HG02798 (cell line): ENCODE measurements around the gene KANSL1.
"Not testable (repeated sequence)": the region's sequence is repeated elsewhere in the genome, so short reads cannot be mapped to it uniquely, and the experiment has no call there.

Experiments used
- ATAC-seq: cut with Tn5 transposase; IDR thresholded peaks from one replicate; pipeline ENCODE4 v1.9.1; 2021; ENCODE audit warnings: mild to moderate bottlenecking; ENCODE audit not compliant: unreplicated experiment, poor library complexity

Gene KANSL1

DNA sequence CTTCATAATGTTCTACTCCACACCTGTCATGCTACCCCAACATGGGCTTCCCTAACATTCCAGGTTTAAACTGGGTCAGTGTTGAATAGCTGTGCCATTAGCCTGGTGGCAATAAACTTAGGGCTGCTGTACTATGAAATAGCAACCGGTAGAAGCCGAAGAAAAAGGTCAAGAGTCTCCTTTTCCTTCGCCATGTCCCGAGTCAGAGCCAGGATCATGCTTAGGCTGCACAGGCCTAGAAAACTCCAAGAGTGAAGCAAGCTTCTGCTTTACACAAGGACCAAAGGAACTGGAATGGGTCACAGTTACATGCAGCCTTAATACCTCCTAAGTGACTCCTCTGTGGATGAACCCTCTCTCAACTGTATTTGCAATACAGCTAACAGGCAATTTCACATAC lies 105.4 kb downstream of the KANSL1 start:
- not testable (repeated sequence) for ATAC-seq

DNA sequence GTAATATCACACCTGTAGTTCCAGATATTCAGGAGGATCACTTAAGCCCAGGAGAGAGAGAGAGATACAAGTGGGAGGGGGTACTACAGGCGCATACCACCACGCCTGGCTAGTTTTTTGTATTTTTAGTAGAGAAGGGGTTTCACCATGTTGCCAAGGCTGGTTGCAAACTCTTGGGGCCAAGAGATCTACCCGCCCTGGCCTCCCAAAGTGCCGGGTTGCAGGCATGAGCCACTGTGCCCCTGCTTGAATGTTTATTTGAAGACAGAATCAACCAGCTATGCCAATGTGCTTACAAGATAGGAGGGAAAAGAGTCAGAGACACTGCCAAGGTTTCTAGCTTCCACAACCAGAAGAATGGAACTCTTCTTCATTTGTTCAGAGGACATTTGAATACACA lies 106.4 kb downstream of the KANSL1 start:
- no peak for ATAC-seq

DNA sequence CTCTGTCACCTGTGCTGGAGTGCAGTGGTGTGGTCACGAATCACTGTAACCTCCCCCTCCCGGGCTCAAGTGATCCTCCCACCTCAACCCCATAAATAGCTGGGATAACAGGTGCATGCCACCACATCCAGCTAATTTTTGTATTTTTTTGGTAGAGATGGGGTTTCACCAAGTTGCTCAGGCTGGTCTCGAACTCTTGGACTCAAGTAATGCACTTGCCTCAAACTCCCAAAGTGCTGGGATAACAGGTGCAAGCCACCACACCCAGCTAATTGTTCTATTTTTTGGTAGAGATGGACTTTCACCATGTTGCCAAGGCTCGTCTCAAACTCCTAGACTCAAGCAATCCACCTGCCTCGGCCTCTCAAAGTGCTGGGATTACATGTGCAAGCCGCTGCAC lies 107.7 kb downstream of the KANSL1 start:
- no peak for ATAC-seq

DNA sequence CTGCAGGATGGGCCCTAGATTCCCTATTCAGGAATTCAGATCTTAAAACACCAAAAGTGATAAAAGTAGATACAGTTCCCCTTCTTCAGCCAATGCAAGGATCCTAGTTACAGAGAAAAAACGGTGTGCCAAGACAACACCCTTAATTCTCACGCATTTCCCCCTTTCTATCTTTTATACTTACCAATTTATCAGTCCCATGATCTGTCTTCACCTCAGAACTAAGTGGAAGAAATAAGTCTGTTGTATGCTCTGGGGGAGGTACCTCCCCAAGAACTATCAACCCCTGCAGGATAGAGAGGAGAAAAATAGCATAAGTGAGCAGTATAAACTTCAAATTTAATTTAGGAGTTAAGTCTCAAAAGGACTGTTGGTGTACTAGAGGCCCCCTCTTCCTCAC lies 111.0 kb downstream of the KANSL1 start:
- ATAC-seq = no peak

DNA sequence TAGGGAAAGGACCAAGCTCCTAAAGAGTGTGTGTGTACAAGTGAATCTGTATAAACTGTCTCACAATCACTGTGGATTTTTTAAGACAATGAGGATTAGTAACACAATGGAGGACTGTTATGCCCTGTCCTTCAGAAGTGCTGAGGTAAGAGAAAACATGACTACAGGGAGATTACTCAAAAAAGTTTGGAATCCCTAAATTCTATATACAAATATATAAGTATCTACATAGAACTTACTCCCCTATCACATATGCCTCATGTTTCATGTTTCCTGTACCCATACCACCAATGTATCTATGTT lies 112.3 kb downstream of the KANSL1 start:
- ATAC-seq = no peak

DNA sequence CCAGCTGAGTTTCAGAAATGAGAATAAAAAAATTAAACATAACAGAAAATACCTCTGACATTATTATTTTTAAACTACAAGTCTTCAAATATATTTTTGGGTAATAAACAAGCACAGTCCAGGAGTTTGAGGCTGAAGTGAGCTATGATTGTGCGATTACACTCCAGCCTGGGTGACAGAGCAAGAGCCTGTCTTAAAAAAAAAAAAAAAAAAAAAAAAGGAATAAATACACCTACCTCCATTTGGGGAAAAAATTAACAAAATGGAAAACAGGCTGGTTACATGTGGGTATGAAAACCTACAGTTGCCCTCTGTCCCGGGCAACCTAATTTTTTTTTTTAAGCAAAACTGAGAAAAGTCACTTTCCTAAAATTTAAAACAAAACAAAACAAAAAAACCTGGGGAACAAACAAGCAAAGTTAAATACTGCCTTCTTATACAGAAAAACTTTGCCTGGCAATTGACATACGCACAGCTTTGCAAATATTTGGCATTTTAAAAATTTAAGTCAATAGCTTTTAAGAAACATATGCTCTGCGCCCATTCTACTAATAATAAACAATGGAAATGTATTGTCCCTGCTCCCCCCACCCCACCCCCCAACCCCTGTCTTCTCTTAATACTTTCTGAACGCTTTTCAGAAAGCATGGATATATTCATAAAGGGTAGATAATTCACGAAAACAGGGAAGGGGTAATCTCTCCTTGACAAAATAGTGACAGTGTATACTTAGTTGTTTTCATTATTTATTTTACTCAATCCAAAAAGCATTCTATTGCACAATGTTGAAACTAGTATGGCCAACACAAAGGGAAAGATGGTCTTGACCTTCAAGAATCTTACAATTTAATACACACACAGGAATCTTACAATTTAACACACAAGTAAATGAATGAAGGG lies 112.9 kb downstream of the KANSL1 start:
- ATAC-seq = no peak

DNA sequence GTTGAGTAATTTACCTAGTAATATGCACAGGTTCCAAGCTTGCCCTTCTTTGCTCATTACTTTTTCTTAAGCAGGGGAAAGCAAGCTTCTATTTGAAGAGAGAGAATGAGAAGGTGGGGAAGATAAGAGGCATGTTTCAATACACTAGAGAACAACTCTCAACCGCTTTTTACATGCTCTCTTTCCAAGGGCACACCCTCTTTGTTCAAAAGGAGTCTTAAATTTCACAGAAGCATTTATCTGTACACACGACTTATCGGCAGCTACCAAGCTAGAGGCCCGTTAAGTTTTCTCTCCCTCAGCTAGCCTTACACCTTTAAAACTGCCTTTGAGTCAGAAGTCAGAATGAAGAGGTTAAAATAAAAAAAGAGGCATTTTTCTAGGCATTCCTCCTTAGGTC lies 114.6 kb downstream of the KANSL1 start:
- ATAC-seq = no peak

DNA sequence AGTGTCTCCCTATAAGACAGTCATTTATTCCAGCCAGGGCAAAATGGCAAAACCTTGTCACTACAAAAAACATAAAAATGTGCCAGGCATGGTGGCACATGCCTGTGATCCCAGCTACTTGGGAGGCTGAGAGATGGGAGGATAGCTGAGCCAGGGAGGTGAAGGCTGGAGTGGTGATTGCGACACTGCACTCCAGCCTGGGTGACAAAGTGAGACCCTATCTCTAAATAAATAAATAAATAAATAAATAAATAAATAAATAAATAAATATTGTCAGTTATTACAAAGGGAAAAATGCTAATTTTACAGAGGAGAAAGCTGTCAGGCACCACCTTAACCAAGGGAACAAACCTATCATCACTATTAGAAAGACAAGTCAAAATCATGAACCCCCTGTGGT lies 118.7 kb downstream of the KANSL1 start:
- no peak for ATAC-seq

DNA sequence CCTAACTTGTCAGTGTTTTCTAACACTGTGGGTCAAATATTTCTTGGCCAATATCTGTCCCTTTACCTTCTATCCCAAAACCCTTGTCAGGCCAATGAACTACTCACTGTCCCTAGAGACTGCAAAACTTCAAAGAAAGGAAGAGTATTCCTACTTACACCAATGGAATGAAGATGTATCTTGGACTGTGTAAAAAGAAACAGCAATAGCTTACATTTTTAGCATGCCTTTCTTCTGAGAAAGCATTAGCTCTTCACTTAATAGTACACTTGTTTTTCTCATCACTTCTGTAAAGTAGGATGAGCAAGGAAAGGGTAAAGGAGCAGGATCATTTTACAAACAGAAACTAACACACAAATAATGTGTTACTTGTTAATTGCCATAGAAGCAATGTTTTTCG lies 120.2 kb downstream of the KANSL1 start:
- ATAC-seq = no peak

DNA sequence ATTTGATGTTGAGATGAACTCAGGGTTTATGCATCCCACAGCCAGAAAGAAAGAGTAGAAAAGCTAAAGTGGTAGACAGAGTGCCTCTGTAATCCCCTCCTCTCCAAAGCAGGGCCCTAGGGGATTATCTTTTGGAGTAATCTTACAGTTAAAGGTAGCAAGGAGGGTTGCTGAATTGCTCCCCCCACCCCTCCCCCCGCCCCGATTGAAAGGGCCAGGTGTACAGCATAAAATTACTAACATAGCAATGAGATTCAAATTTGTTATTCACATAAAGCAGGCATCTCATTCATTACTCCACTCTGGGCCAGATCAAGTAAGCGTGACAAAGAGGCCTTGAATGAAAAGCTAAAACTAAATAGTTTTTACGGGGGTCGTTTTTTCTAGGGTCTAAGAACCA lies 121.4 kb downstream of the KANSL1 start:
- ATAC-seq = no peak

DNA sequence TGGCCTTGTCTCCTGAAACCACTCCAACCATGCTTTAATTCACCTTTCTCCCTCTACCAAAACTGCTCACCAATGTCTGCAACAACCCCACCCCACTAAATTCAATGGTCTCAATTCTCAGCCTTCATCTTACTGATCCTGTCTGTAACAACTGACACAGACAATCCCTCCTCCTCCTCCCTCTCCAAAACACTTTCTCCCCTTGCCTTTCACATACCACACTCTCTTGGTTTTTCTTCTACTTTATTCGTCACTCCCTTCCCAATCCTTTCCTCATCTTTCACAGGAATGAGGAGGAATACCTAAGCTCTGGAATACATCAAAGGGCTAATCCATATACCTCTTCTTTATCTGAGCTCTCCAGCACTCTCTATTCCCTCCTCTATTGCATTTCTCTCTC lies 128.8 kb downstream of the KANSL1 start:
- ATAC-seq = no peak

DNA sequence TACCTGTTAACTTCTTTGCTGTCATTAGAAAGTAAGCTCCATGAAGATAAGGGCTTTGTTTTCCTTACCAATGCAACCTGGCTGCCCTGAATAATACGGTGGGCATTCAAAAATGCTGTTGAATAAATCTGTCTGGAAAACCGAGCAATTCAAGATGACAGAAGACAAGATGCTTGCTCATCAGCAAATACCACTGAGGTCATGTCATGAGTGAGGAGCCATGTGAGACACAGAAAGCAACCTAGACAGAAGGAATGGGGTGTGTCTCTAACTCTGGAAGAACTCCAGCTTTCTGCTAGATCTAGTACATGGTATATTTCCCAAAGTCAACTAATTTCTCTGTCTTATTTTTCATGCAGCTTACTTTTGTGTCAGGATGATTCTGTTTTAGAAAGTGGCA lies 130.0 kb downstream of the KANSL1 start:
- no peak for ATAC-seq

DNA sequence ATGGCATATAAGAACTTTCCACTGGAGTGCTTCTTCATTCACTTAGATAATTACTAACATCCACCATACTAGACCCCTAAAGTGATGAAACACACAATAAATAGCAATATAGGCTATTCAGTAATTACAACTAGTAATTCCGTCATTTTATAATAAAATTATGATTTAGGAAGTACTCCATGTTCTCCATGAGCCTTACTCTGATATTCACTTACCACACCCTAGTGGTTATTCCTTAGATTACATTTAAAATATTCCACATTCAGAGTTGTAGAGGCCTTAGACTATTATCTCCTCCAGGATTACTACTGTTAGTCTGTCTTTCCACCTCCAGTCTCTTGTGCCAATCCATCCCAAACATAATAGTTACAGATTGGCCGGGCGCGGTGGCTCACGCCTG lies 131.8 kb downstream of the KANSL1 start:
- ATAC-seq = no peak

DNA sequence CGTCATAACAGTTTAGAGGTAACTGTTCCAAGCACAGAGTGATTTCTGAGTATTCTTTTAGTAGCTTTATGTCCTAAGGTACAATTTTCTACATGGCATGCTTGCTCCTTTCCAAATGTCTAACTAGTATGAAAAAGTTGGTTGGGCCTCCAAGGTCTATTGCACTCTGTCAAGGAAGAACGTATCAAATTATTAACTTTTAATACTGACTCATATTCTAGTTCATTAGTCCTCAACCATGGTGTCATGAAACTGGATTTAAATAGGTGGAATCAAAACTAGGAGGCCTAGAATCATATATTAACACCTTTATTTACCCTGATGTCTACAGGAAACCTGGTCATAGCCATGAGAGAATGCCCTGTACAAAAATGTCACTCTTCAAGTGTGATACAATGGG lies 132.8 kb downstream of the KANSL1 start:
- ATAC-seq = no peak

DNA sequence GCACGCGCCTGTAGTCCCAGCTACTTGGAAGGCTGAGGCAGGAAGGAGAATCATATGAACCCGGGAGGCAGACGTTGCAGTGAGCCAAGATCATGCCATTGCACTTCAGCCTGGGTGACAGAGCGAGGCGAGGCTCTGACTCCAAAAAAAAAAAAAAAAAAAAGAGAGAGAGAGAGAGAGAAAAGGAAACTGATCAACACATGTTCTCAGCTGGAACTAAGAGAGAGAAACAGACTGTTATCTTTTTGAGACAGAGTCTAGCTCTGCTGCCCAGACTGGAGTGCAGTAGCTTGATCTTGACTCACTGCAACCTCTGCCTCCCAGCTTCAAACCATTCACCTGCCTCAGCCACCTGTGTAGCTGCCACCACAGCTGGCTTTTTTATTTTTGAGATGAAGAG lies 133.7 kb downstream of the KANSL1 start:
- no peak for ATAC-seq

DNA sequence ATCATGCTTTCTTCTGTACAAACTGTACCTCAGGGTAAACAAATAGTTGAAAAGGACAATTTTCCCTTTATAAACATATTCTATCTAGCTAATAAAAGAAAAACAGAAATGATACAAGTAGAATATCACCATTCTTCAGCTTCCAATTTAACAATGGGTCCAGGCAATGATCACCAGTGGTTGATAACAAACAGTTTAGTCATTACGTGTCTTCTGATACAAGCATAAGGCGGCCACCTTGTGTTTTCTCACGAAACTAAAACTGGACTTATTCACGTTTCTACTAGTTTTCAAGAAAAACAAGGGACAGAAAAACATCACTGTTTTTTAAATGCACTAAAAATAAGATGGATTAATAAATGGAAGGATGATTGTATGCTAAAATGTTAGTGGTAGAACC lies 135.9 kb downstream of the KANSL1 start:
- ATAC-seq = no peak

DNA sequence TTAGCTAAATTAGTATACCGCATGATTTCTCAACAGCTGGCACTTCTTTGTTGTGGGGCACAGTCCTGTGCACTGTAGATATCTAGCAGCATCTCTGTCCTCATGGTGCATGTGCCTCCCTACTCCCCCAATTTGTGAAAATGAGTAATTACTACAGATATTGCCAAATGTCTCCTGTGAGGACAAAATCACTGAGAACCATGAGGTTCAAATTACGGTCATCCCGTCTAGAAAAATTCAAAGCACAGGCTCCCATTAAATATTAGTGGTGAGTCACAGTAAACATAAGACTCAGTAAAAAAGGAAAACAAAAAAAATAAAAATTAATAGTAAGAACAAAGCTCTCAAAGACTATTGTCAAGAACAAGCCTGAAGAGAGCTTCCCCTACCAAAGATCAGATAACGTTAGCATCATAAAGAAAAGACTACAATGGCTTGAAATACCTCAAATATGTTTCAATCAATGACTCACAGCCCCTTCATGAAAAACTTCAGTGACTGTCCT lies 136.4 kb downstream of the KANSL1 start:
- no peak for ATAC-seq

DNA sequence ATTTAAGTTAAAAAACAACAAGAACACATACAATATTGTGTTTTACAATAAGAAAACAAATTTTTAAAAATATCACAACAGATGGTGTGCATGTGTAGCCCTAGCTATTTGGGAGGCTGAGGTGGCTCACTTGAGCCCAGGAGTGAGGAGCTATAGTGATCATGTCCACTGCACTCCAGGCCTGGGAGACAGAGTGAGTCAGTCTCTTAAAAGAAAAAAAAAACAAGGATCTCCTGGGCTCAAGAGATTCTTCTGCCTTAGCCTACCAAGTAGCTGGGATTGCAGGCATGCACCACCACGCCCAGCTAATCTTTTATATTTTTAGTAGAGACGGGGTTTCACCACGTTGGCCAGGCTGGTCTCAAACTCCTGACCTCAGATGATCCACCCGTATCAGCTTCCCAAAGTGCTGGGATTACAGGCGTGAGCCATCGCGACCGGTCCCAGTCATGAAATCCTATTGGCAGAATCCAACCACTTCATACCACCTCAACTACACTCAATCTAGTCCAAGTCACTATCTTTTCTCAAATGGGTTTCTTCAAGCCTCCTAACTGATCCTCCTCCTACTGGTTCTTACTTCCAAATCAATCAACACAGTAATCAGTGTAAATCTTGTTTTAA lies 139.2 kb downstream of the KANSL1 start:
- ATAC-seq = no peak

DNA sequence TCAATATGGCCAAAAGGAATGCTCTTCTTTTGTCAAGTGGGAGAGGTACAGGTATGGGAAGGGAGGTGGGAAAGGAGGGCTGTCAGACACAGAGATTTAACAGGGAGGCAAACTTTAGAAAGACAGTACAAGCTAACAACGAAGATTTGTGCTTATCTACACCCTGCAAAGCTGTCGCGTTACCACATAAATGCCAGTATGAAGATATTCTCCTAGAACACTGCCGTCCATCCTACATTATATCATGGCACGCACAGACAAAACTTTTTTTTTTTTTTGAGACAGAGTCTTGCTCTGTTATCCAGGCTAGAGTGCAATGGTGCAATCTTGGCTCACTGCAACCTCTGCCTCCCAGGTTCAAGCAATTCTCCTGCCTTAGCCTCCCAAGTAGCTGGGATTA lies 143.6 kb downstream of the KANSL1 start:
- no peak for ATAC-seq

DNA sequence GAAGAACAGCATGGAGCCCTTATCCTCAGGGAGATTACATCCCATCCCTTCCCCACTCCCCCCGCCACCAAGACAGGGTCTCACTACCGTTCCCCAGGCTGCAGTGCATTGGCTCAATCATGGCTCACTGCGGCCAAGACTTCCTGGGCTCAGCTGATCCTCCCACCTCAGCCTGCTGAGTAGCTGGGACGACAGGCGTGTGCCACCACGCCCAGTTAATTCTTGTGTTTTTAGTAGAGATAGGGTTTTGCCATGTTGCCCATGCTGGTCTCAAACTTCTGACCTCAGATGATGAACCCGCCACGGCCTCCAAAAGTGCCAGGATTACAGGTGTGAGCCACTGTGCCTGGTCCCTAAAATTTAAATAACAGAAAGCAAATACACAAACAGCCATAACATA lies 145.4 kb downstream of the KANSL1 start:
- no peak for ATAC-seq

DNA sequence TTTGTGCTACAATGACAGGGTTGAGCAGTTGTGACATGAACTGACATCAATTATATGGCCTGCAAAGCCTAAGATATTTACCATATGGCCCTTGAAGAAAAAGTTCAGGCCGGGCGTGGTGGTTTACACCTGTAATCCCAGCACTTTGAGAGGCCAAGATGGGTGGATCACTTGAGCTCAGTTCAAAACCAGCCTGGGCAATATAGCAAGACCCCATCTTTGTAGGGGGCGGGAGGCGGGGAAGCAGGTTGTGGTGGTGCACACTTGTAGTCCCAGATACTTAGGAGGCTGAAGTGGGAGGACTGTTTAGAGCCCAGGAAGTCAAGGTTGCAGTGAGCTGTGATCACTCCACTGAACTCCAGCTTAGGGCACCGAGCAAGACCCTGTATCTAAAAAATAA lies 145.8 kb downstream of the KANSL1 start:
- no peak for ATAC-seq

DNA sequence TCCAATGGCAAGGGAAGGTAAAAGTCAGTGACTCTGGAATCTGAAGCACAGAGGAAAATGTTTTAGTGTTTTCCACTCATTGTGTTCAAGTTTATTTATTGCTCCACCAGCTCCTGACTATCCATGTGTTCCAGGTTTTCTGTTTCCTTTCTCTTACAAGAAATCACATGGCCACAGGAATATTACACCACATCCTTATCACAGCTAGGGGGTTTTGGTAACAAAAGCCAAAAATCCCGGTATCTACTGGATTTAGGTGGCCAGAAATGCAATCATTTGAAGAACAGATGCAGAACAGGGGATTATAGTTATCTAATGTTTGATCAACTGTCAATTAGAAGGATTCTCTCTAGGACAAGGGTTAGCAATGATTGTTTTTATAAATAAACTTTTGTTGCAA lies 146.3 kb downstream of the KANSL1 start:
- ATAC-seq = no peak
